Measurements from ENCODE around the gene FARS2.

The FARS2 gene

GRCh38 chr6:5247201-5247600 is 14.1 kb upstream of the FARS2 start:
- no peak for DNase-seq (ENCODE audit: extremely low read depth, low read depth)
- TF ChIP-seq, protein P1, sequence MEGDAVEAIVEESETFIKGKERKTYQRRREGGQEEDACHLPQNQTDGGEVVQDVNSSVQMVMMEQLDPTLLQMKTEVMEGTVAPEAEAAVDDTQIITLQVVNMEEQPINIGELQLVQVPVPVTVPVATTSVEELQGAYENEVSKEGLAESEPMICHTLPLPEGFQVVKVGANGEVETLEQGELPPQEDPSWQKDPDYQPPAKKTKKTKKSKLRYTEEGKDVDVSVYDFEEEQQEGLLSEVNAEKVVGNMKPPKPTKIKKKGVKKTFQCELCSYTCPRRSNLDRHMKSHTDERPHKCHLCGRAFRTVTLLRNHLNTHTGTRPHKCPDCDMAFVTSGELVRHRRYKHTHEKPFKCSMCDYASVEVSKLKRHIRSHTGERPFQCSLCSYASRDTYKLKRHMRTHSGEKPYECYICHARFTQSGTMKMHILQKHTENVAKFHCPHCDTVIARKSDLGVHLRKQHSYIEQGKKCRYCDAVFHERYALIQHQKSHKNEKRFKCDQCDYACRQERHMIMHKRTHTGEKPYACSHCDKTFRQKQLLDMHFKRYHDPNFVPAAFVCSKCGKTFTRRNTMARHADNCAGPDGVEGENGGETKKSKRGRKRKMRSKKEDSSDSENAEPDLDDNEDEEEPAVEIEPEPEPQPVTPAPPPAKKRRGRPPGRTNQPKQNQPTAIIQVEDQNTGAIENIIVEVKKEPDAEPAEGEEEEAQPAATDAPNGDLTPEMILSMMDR (IDR thresholded peaks at IDR 0.05; ENCODE audit: low read depth, low read length, missing control alignments): no peak
- H3K4me3 ChIP-seq (replicated peaks; ENCODE audit: low read depth, low read length): no peak overlapping the region

- DNase-seq (ENCODE audit: extremely low read depth, low read depth): no peak
- TF ChIP-seq, protein P1 (IDR thresholded peaks at IDR 0.05; ENCODE audit: low read depth, low read length, missing control alignments): no peak
- H3K4me3 ChIP-seq (replicated peaks; ENCODE audit: low read depth, low read length): no peak overlapping the region
Measured at GRCh38 chr6:5248302-5249098, 12.8 kb upstream of the FARS2 start.

GRCh38 chr6:5249451-5250122 is 11.7 kb upstream of the FARS2 start:
- no peak for DNase-seq (ENCODE audit: extremely low read depth, low read depth)
- TF ChIP-seq, protein P1 (IDR thresholded peaks at IDR 0.05; ENCODE audit: low read depth, low read length, missing control alignments): no peak
- no peak overlapping the region for H3K4me3 ChIP-seq (replicated peaks; ENCODE audit: low read depth, low read length)

DNA sequence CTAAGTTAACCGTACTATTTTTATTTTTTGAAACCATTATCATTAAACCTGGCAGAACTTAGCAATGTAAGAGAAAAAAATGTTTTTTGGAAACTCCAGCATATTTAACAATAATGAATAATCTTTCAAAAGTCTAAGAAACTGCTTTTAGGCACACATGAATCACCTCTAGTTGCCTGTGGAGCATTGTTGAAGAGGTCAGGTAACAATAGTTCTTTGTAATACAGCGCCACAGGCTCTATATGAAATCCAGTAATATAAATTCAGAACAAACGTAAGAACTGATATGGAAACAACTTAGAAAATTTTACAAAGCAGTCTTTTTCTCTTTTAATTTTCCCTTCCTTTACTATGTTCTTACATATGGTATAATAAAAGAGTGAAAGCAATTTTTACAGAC is 10.9 kb upstream of the FARS2 start:
- no peak for DNase-seq (ENCODE audit: extremely low read depth, low read depth)
- TF ChIP-seq, protein P1 (IDR thresholded peaks at IDR 0.05; ENCODE audit: low read depth, low read length, missing control alignments): no peak
- no peak overlapping the region for H3K4me3 ChIP-seq (replicated peaks; ENCODE audit: low read depth, low read length)

- TF ChIP-seq, protein P1 (IDR thresholded peaks at IDR 0.05; ENCODE audit: low read depth, low read length, missing control alignments): no peak
- H3K4me3 ChIP-seq (replicated peaks; ENCODE audit: low read depth, low read length): no peak overlapping the region
- no peak for DNase-seq (ENCODE audit: extremely low read depth, low read depth)
Measured at GRCh38 chr6:5250911-5251310, 10.4 kb upstream of the FARS2 start.

DNA sequence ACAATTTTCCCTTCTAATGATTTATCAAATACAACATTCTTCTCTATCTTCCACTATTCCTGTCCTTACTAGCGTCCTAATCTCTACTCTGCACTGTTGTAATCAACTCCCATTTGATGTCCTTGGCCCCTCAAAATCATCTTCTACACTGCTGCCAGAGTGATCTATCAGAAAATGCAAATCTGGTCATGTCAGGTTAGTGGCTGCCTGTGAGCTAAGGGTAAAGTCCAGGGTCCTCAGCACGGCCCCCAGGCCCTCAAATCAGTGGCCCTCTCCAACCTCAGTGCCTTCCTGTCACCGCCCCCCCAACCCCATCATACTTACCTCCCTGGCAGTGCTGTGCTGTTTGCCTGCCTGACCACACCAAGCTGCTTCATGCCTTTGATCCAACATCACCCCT is 4.4 kb upstream of the FARS2 start:
- DNase-seq (ENCODE audit: extremely low read depth, low read depth): no peak
- TF ChIP-seq, protein P1 (IDR thresholded peaks at IDR 0.05; ENCODE audit: low read depth, low read length, missing control alignments): no peak
- H3K4me3 ChIP-seq (replicated peaks; ENCODE audit: low read depth, low read length): no peak overlapping the region
